Measurements from ENCODE around the gene RAB40B. TPM values are rescaled to one million over a fixed set of nuclear protein-coding genes. Genes with fewer than 3 reads are reported as not detected.

RAB40B gene
- total RNA-seq, 1 experiment from 2014 or later: 11.2 TPM

DNA sequence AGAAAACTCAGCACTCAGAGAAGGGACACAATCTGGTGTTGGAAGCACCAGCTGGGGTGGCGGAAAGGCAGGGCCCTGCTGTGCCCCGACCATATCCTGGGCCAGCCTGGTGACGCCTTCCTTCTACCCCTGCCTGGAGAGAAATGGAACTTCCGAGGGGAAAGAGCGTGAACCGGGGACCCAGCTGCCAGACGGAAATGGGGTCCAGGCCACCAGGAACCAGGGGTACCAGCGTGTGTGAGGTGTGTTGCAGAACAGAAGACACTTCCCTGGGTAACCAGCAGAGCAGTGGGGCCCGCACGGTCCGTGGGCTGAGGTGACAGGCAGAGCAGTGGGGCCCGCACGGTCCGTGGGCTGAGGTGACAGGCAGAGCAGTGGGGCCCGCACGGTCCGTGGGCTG, 6.8 kb downstream of the RAB40B start:
- Histone ChIP-seq H3K27me3 (replicated peaks) (no peaks in the 10 kb centered on the region), H3K36me3 (0 out of 2 replicates have a peak, but pooled peaks cover 2% of the 10 kb centered on the region), H3K4me3 (no peak overlapping the region), H3K9me3 (replicated peaks) (peaks cover 13% of the 10 kb centered on the region), H3K27ac (no peak overlapping the region), H3K4me1 (replicated peaks) (no peaks in the 10 kb centered on the region)
- DNase-seq (ENCODE audit: low read depth in 1 of 2, low spot score in 2 of 2): no peak

DNA sequence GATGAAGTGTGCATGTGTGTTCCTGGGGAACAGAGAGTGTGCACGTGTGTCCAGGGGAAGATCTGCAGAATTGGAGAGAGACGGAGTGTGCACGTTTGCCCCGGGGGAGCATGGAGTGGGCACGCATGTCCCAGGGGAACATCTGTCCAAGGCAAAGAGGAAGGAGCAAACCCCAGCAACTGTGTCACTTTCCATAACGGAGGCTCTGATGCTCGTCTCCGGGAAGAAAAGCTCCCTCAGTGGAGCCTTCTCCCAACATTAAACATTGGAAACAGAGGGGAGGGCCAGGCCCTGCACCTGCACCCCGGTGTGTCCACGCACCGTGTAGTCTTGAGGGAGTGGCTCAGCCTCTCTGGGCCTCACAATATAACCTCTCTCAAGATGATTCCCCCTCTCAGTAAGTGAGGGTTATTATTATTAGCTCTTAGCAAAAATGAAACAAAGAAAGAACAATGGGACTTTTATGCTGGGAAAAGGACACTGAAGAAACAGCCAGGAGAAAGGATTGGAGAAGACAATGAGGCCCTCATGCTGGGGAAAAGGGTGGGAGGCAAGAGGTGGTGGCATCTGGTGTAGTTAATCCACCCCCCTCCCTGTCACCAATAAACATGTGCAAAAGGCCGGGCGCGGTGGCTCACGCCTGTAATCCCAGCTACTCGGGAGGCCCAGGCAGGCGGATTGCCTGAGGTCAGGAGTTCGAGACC, 7.6 kb downstream of the RAB40B start:
- Histone ChIP-seq H3K4me3 (no peak overlapping the region), H3K27ac (no peak overlapping the region), H3K9me3 (replicated peaks) (peaks cover 10% of the 10 kb centered on the region), H3K4me1 (replicated peaks) (no peaks in the 10 kb centered on the region), H3K36me3 (0 out of 2 replicates have a peak, but pooled peaks cover 2% of the 10 kb centered on the region), H3K27me3 (replicated peaks) (no peaks in the 10 kb centered on the region)
- DNase-seq (ENCODE audit: low read depth in 1 of 2, low spot score in 2 of 2): no peak

DNA sequence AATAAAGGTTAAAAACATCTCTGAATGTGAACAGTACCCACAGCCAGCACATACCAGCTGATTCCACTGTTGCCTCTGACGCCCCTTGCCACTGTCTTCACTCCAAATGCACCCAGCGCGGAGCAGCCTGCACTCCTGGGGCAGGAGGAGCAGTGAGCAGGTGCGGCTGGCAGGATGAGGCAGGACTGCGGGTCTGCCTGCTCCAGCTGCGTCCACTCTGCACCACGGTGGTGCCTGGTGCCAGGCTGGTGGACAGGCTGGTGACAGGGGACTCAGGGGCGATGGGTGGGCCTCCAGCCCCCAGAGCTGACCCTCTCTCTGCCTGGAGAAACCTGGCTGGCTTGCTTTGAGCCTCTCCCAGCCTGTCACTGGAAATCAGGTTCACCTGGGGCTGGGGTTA, 9.4 kb downstream of the RAB40B start:
- Histone ChIP-seq H3K9me3 (replicated peaks) (peaks cover under 1% of the 10 kb centered on the region; the same call in 1 of the 2 replicates), H3K36me3 (no peaks in the 10 kb centered on the region), H3K4me1 (replicated peaks) (no peaks in the 10 kb centered on the region), H3K27ac (no peak overlapping the region), H3K4me3 (no peak overlapping the region), H3K27me3 (replicated peaks) (no peaks in the 10 kb centered on the region)
- no peak for DNase-seq (ENCODE audit: low read depth in 1 of 2, low spot score in 2 of 2)

DNA sequence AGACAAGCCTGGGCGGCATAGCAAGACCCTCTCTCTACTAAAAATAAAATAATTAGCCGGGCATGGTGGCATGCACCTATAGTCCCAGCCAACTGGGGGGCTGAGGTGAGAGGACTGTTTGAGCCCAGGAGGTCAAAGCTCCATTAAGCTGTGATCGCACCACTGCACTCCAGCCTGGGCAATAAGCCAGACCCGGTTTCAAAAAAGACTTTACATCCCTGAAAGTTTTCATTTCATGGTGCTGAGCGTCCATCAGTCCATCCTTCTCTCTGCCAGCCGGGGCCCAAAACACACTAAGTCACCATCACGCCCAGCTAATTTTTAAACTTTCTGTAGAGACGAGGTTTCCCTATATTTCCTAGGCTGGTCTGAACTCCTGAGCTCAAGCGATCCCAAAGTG, 10.6 kb downstream of the RAB40B start:
- Histone ChIP-seq H3K27ac (no peak overlapping the region), H3K4me3 (no peak overlapping the region), H3K9me3 (replicated peaks) (no peaks in the 10 kb centered on the region), H3K27me3 (replicated peaks) (no peaks in the 10 kb centered on the region), H3K36me3 (no peaks in the 10 kb centered on the region), H3K4me1 (replicated peaks) (no peaks in the 10 kb centered on the region)
- no peak for DNase-seq (ENCODE audit: low read depth in 1 of 2, low spot score in 2 of 2)

DNA sequence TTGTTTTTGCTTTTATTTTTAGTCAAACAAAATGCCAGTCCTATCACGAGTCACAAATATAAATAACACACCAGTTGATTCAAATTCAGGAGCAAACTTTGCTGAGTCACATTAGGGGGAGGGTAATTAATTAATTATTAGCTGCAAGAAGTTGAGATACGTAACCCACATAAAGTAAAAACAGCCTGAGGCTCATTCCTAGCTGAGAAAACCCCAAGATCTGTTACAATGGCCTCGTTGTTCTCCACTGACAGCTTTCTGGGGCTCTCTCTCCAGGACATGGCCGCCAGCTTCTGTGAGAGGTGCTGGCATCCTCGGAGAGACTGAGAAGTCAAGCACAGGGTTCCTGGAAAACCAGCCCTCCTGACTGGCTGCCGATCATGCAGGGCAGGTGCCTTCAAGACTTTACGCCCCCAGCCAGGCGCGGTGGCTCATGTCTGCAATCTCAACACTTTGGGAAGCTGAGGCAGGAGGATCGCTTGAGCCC, 11.1 kb downstream of the RAB40B start:
- Histone ChIP-seq H3K27me3 (replicated peaks) (no peaks in the 10 kb centered on the region), H3K4me3 (no peak overlapping the region), H3K27ac (no peak overlapping the region), H3K4me1 (replicated peaks) (no peaks in the 10 kb centered on the region), H3K9me3 (replicated peaks) (no peaks in the 10 kb centered on the region), H3K36me3 (no peaks in the 10 kb centered on the region)
- no peak for DNase-seq (ENCODE audit: low read depth in 1 of 2, low spot score in 2 of 2)

DNA sequence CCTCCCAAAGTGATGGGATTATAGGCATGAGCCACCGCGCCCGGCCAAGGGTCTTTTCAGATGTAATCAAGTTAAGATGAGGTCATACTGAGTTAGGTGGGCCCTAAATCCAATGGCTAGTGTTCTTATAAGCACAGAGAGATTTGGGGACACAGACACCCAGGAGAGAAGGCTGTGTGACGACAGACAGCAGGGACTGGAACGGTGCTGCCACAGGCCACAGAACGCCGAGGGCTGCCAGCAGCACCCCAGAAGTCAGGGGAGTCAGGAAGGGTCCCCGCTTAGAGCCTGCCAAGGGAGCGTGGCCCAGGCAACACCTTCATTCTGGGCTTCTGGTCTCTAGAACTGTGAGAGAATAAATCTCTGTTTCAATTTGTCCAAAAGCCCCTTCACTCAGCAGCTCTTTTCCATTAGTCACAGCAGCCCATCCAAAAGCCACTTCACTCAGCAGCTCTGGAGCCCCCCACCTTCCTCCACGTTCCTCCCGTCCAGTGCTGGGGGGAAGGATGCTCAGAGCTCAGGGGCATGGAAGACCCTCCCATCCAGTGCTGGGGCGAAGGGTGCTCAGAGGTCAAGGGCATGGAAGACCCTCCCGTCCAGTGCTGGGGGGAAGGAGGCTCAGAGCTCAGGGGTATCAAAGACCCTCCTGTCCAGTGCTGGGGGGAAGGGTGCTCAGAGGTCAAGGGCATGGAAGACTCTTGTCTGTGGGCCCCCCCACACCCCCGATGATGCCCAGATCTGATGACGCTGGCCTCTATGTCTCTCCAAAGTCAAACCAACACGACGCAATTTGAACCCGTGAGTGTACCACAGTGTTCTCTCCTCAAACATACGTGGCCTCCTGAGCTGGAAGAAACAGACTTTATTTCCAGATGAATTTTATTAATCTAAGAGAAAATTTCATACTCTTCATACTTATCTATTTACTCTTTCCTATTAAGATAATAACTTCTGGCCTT, 11.9 kb downstream of the RAB40B start:
- no peak for DNase-seq (ENCODE audit: low read depth in 1 of 2, low spot score in 2 of 2)
- no peaks in the 10 kb centered on the region for H3K36me3 ChIP-seq
- H3K4me1 ChIP-seq (replicated peaks): no peaks in the 10 kb centered on the region
- H3K27ac ChIP-seq: no peak overlapping the region
- no peaks in the 10 kb centered on the region for H3K27me3 ChIP-seq (replicated peaks)
- peaks cover 4% of the 10 kb centered on the region; the same call in 1 of the 2 replicates for H3K9me3 ChIP-seq (replicated peaks)
- no peak overlapping the region for H3K4me3 ChIP-seq

DNA sequence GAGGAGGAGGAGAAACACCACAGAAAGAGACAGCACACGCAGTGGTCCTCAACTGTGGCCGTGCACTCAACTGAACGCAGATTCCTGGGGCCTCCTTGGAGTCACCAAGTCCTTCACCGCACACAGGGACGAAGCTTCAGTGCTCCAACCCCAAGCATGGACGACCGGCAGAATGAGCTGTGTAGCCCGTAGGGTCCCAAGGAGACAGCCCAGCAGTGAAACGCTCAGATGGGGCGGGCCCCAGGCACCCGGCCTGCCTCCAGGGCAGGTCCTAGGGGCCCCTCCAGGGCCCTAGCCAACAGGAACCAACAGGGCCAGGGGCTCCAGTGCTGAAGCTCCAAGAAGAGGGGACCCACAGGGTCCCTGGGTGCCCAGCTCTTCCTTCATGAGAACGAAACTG, 13.2 kb downstream of the RAB40B start:
- peaks cover 9% of the 10 kb centered on the region for H3K9me3 ChIP-seq (replicated peaks)
- H3K4me3 ChIP-seq: no peak overlapping the region
- no peaks in the 10 kb centered on the region for H3K4me1 ChIP-seq (replicated peaks)
- H3K27me3 ChIP-seq (replicated peaks): no peaks in the 10 kb centered on the region
- no peak for DNase-seq (ENCODE audit: low read depth in 1 of 2, low spot score in 2 of 2)
- H3K27ac ChIP-seq: no peak overlapping the region
- no peaks in the 10 kb centered on the region for H3K36me3 ChIP-seq

DNA sequence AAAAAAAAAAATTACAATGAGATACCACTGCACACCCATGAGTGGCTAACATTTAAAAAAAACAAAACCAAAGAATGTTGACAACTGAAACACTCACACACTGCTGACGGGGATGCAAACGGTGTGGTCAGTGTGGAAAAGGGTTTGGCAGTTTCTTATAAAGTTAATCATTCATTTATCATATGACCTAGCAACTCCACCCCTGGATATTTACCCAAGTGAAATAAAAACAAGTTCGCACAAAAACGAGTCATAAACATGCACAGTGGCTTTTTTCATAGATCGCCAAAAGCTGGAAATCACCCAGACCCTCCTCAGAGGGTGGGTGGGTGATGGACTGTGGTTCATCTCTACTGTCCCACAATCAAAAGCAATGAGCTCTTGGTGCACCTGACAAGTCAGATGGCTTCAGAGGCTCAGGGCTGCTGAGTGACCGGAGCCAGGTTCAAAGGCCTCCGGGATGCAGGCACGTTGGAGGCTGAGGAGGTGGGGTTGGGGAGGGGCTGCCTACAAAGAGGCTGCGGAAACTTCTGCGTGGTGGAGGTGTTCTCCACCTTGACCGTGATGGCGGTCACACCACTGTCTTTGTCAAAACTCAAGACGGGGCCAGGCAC, 14.2 kb downstream of the RAB40B start:
- H3K4me3 ChIP-seq: no peak overlapping the region
- H3K4me1 ChIP-seq (replicated peaks): no peaks in the 10 kb centered on the region
- DNase-seq (ENCODE audit: low read depth in 1 of 2, low spot score in 2 of 2): no peak
- H3K27ac ChIP-seq: no peak overlapping the region
- H3K36me3 ChIP-seq: no peaks in the 10 kb centered on the region
- peaks cover 9% of the 10 kb centered on the region for H3K9me3 ChIP-seq (replicated peaks)
- no peaks in the 10 kb centered on the region for H3K27me3 ChIP-seq (replicated peaks)

DNA sequence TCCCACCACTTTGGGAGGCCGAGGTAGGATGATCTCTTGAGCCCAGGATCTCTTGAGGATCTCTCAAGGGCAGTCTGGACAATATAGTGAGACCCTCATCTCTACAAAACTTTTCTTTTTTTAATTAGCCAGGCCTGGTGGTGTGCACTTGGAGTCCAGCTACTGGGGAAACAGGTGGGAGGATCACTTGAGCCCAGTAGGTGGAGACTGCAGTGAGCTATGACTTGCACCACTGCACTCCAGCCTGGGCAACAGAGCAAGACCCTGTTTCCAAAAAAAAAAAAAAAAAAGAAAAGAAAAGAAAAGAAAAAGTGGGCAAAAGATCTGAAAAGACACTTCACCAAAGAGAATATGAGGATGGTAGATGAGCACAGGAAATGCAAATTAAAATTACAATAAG, 15.0 kb downstream of the RAB40B start:
- Histone ChIP-seq H3K36me3 (no peaks in the 10 kb centered on the region), H3K4me3 (no peak overlapping the region), H3K4me1 (replicated peaks) (no peaks in the 10 kb centered on the region), H3K27ac (no peak overlapping the region), H3K9me3 (replicated peaks) (peaks cover 9% of the 10 kb centered on the region), H3K27me3 (replicated peaks) (no peaks in the 10 kb centered on the region)
- no peak for DNase-seq (ENCODE audit: low read depth in 1 of 2, low spot score in 2 of 2)

DNA sequence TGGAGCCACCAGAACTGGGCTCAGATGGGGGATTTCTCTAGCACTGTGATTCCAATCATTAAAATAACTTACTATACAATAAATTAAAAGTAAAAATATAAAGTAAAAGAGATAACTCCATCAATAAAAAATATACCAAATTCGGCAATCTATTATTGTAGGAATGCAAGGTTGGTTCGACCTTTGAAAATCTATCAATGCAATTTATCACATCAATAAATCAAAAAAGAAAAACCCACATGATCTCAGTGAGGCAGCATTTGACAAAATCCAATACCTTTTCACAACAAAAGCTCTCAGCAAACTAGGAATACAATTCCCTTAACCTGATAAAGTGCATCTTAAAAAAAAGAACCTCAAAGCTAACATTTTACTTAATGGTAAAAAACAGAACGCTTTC, 17.0 kb downstream of the RAB40B start:
- no peaks in the 10 kb centered on the region for H3K27me3 ChIP-seq (replicated peaks)
- DNase-seq (ENCODE audit: low read depth in 1 of 2, low spot score in 2 of 2): no peak
- H3K36me3 ChIP-seq: no peaks in the 10 kb centered on the region
- H3K27ac ChIP-seq: no peak overlapping the region
- H3K4me3 ChIP-seq: no peak overlapping the region
- peaks cover 9% of the 10 kb centered on the region for H3K9me3 ChIP-seq (replicated peaks)
- H3K4me1 ChIP-seq (replicated peaks): no peaks in the 10 kb centered on the region

DNA sequence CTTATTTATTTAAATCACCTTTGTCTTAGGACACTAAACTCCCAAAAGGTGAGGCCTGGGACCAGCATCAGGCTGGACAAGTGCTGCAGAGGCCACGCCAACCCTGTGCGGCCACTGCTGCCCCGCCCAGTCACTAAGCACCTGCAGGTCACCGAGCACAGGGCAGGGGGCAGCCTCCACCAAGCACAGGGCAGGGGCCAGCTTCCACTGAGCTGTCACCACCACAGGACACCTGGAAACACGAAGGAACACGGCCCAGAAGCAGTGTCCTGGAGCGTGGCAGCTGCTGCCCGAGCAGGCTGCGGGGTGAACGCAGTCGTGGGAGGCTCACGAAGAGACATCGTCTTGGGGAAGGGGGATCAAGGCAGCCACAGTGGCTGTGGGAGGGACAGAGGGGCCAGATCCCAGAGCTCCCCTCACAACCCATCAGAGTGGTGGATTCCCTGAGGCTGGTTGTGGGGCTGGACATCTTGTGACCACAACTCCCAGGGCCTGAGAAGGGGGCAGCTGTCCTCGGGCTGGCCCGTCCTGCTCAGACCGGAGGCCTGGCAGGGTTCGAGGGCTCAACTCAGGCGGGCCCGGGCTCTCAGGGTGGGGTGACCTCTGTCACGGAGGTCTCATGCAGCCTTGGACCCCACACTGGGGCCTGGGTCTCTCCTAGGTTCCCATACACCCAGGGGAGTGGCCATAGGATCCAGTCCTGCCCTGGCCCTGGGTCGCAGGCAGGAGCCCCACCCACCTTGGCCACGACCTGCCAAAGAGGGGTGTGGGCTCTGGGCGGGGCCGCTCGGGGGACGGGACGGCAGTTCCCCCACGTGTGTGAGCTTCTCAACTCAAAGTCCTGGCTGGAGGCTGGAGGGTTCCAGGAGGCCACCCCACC, 18.7 kb downstream of the RAB40B start:
- no peak overlapping the region for H3K27ac ChIP-seq
- DNase-seq (ENCODE audit: low read depth in 1 of 2, low spot score in 2 of 2): no peak
- H3K4me1 ChIP-seq (replicated peaks): no peaks in the 10 kb centered on the region
- H3K27me3 ChIP-seq (replicated peaks): no peaks in the 10 kb centered on the region
- H3K36me3 ChIP-seq: no peaks in the 10 kb centered on the region
- H3K4me3 ChIP-seq: no peak overlapping the region
- peaks cover 9% of the 10 kb centered on the region for H3K9me3 ChIP-seq (replicated peaks)

DNA sequence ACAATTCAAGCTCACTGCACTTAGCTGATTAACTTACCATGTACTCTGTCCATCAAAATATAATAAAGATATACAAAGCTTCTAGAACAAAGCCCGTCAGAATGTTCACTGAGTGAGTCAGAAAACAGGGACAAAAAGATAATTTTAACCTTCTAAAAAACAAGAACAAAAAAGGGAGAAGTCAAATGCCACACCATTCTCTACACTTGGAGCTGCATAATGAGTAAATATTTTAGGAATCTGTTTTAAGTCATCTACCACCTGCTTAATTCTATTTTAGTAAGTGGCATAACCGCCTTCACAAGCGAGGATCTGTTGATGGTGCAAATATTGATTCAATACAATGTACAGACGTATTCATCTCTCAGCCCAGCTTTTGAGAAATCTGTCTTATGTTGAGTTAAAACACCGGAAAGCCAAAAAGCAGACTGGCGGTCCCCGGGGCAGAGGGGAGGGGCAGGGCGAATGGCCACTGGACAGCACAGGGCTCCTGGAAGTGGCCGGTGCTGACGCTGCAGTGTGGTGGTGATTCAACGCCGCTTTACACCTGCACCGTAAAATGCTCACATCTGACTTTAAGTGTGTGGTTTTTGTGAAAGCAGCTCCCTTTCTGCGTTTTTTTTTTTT, 20.1 kb downstream of the RAB40B start:
- no peaks in the 10 kb centered on the region for H3K4me1 ChIP-seq (replicated peaks)
- no peaks in the 10 kb centered on the region for H3K27me3 ChIP-seq (replicated peaks)
- H3K9me3 ChIP-seq (replicated peaks): peaks cover 9% of the 10 kb centered on the region
- no peak overlapping the region for H3K27ac ChIP-seq
- H3K4me3 ChIP-seq: no peak overlapping the region
- no peak for DNase-seq (ENCODE audit: low read depth in 1 of 2, low spot score in 2 of 2)
- H3K36me3 ChIP-seq: no peaks in the 10 kb centered on the region

Data from SJSA1 (cell line).